ENCODE measurements around the gene CRYBG1.
A peak's percentile ranks its signal among the peaks of the same experiment; 100 is the strongest.
"Not testable (repeated sequence)": the region's sequence is repeated elsewhere in the genome, so short reads cannot be mapped to it uniquely, and the experiment has no call there.

CRYBG1 gene

GRCh38 chr6:106560996-106561685 lies 200.6 kb downstream of the CRYBG1 start:
- DNase-seq = no peak

DNA sequence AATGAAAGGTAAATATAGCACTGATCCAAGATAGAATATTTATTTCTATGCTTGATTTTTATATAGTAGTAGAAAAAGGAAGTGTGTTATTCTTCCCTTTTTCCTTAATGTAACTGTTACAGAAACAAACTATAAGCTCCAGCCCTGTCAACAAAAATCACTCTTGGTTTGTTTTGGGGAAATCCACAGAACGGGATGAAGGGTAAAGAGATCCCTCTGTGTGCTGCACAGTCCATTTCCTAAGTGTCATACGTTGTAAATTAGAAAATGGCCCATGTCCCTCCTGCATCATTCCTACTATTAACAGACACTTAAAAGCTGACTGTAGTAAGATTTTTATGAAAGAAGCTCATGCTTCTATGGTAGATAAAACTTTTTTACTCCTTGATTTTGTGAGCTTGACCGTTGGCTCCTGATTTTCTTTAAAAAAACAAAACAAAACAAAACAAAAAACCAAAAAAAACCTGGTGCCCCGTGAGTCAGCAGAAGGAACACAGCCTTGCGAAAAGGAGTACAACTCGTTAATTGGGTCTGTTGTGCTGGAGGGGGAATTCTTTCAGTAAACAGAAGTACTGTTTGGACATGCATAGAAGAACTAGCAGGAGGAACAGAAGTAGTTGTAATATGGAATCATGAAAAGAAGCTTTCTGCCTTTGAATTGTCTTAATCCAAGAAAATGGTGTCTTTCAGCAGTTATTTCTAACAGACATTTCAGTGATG lies 201.3 kb downstream of the CRYBG1 start:
- DNase-seq = no peak

DNA sequence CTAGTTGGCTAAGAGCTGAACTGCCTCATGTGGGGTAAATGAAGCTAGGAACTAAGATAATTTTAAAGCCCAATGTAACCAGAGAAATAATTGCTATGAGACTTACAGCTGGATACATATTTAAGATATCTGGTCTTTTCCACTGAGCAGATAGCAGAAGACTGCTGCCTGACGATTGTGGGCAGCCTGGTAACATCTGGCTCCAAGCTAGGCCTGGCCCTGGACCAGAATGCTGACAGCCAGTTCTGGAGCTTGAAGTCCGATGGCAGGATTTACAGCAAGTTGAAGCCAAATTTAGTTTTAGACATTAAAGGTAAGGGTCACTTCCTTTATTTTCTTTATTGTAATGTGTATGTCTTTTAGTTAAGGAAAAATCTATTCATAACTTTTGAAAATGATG lies 203.1 kb downstream of the CRYBG1 start:
- no peak for DNase-seq

DNA sequence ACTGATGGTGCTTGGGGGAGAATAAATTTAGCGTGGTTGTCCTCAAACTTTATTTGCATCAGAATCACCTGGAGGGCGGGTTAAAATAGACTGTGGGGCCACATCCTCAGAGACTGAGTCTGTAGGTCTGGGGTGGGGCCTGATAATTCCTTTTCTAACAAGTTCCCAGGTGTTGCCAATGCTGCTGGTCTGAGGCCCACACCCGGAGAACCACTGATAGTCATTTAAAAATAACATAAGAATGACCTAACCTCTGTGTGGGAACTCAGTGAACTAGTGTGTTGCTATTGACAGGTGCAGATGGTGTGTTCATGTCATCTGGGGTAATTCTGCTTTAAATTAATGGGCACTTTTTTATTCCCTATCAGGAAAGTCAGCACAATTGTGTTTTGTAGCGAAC lies 204.0 kb downstream of the CRYBG1 start:
- no peak for DNase-seq

GRCh38 chr6:106568530-106568929 lies 208.0 kb downstream of the CRYBG1 start:
- no peak for DNase-seq

DNA sequence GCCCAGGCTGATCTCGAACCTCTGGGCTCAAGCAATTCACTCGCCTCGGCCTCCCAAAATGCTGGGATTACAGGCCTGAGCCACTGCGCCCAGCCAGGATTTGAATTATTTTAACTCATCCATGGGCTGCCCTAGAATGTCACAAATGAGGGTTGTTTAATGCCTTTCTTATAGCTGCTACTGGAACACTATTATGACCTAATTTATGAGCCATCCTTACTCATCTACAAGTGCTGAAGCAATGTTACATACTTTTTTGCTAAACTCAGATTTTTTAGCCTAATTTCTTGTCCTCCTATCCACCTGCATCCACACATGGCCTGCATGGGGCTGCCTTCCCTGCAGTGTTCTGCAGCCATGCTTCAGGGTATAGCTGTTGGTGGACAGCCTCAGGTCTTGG lies 208.9 kb downstream of the CRYBG1 start:
- DNase-seq = no peak

GRCh38 chr6:106572436-106572835 lies 211.9 kb downstream of the CRYBG1 start:
- DNase-seq = no peak

- no peak for DNase-seq
These were observed 212.5 kb downstream of the CRYBG1 start for GRCh38 chr6:106572875-106573585.

DNA sequence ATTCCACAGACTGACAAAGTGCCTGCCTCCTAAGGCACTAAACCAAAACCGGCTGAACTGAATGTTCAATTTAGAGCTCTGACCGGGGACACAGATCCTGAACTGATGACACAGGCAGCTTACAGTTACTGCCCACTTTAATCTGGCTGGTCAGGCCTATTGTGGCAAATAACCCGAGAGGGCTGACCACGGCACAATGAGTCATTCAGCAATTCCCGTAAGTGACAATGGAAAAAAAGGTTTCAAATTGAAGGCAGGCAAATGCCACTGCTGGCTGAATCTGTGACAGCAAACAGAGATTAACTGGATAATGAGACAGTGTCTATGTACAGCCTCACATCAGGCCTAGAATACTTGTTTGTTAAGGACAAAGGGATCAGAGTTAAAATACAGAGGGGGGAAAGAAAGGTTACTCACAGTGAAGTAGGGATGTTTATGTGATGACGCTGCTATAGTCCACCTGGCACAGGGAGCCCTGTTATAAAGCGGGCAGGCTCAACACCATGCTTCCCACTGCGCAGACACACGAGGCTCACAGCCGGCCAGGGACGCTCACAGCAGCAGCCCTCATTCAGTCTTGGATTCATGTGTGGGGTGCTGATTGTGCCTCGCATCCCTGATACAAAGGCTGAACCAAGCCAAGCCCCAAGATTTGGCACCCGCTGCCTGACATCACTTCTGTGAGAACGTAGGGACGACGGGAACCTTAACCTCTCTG lies 214.4 kb downstream of the CRYBG1 start:
- DNase-seq = no peak

DNA sequence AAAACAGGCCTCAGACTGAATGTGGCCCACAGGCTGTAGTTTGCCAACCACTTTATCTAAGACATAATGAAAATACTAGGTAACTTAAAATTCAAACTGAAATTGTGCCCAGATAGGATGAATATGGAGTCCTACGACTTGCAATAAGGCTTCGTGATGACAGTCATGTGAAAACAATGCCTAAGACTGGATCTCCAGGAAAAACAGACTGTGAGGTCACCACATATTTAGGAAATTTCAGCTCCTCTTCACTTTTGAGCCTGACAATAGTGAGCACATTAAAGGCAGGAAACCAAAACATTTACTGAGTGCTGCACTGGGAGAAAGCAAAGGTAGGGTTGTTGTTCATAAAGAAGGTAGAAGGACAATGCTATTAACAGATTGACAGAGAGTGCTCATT lies 218.8 kb downstream of the CRYBG1 start:
- no peak for DNase-seq

DNA sequence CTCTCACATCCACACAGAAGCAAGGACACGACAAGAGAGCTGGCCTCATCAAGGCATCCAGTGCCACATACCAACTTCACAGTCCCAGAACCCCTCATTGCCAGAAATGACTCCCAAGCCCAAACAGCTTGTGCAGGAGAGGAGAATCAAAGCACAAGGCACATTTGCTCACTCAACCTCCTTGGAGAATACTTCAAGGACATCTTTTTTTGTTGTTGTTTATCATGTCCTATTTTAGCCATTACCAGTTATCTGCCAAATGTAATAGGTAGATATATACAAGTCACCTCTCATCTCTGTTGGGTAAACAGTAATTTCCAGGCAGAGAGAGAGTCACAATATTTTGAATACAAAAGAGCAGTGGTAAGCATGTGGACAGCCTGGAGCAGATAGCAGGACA lies 221.0 kb downstream of the CRYBG1 start:
- no peak for DNase-seq

- no peak for DNase-seq
These were observed 226.4 kb downstream of the CRYBG1 start for GRCh38 chr6:106586815-106587415.

GRCh38 chr6:106588937-106589336 lies 228.4 kb downstream of the CRYBG1 start:
- not testable (repeated sequence) for DNase-seq

GRCh38 chr6:106591111-106591825 lies 230.8 kb downstream of the CRYBG1 start:
- DNase-seq = no peak

DNA sequence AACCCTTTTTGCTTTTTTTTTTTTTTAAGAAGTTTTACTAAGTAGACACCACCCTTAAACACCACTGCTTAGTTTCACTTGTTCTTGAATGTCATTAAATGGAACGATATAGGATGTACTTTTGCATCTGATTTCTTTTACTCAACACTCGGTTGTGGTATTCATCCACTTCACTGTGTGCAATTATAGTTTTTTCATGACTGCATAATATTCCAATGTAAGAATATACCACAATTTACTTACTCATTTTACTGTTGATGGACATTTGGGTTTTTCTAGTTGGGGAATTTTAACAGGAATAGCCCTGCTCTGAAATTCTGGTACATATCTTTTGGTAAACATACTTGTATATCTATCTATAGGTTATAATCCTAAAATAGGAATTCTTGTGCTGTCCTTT lies 238.9 kb downstream of the CRYBG1 start:
- no peak for DNase-seq

GRCh38 chr6:106600329-106600728 lies 239.8 kb downstream of the CRYBG1 start:
- DNase-seq = no peak

DNA sequence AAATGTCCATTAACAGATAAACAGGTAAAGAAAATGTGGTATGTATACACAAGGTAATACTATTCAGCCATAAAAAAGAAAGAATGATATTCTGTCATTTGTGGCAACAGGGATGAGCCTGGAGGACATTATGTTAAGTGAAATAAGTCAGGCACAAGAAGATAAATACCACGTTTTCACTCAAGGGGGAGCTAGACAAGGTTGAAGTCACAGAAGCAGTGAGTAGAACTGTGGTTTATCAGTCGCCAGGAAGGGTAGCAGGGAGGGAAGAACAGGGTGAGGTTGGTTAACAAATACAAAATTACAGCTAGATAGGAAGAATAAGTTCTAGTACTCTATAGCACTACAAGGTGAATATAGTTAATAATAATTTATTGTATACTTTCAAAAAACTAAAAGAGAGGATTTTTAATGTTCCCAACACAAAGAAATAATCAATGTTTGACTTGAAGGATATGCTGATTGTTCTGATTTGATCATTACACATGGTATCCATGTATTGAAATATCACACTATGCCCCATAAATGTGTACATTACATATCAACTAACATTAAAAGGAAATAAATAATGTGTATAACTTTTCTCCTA lies 247.7 kb downstream of the CRYBG1 start:
- DNase-seq = peak; percentile 31

DNA sequence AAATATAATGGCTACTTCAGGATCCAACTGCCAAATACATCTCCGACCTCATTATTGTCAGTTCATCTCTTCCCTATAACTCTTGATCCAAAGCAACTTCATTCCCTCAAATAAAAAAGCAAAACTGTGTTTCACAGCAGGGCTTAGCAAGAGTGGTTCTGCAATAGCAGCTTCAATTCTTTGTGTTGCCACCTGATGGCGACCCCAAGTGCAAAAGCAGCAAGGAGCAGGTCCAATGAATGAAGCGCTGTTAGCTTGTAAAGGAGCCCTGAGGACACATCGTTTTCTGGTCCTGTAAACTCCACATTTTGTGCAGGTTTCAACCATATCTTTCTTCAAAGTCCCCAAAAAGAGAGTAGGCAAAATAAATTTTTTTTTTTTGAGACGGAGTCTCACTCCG lies 249.2 kb downstream of the CRYBG1 start:
- DNase-seq = peak; percentile 33

- DNase-seq = no peak
These were observed 250.5 kb downstream of the CRYBG1 start for GRCh38 chr6:106611030-106611429.

DNA sequence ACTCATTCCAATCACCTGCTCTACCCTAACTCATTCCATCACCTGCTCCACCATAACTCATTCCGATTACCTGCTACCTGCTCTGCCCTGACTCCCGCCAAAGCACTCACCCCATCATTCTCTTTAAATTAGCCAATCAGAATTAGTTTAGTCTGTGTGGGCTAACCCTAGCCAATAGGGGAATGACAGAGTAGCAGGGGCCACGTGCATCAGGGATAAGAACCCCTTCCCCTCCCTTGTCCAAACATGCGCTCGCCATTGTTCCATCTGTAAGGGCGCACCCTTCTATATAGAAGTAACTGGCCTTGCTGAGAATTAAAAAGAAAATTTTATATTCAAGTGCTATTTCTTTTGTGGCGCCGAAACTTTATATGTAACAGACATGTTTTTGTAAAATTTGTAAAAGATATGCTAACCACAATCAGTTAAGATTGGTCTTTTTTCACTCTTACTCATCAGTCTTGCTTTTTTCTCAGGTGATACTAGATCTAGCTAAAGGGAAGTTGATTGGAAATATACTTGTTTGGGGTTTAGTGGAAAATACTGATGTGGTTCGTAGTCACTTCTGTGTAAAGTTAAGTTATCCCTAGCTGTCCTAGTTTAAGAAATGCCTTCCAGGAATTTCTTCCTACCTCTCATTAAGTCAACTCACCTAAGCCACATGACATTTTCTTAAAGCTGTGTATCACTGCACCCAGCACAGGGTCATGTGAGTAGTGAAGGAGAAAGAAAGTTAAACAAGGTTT lies 252.3 kb downstream of the CRYBG1 start:
- no peak for DNase-seq

DNA sequence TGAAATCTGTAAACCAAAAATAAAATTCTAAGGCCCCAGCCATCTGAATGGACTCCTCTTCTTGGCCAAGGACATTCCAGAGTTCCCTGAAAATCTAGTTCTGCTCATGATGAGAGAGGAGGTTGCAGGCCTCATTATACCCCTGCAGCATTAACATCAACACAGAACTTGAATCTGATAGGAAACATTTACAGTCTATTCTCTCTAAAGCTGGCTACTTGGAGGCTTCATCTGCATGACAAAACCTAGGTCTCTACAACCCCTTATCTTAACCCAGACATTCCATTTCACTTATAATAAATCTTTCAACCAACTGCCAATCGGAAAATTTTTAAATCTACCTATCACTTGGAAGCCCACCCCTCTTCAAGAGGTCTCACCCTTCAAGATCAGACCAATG lies 253.1 kb downstream of the CRYBG1 start:
- DNase-seq = no peak

All from NCI-H1436 (cell line).